H1 (cell line): Measurements from ENCODE around the gene USP10. TPM values are rescaled to one million over a fixed set of nuclear protein-coding genes. Genes with fewer than 3 reads are reported as not detected.

Experiments used
- CTCF ChIA-PET: fragments of 300-600 bp; sonication (Branson Sonifier 250); formaldehyde crosslinking; loops from one replicate; lab custom pipeline; 2021; ENCODE audit not compliant: partially characterized antibody; lab: Charles Lee
- POLR2A ChIA-PET: fragments of 300-600 bp; sonication (Branson Sonifier 250); formaldehyde crosslinking; loops from one replicate; lab custom pipeline; 2021; ENCODE audit warnings: inconsistent platforms; ENCODE audit not compliant: partially characterized antibody; lab: Charles Lee
- DNase-seq, 2 experiments: peaks; one replicate each; pipeline versions ENCODE4 v3.0.0 to v3.0.0-alpha.2; 2010 to 2022; ENCODE audit warnings: low spot score in 2 of 2, low read depth in 1 of 2, mixed read lengths in 1 of 2
- FAIRE-seq: peaks from 2 replicates; lab custom pipeline; 2011; peaks lifted over from hg19 to GRCh38; lab: Jason Lieb, UNC
- H2AFZ ChIP-seq: 2 replicates; pipeline ENCODE4 v1.8.1; 2012; ENCODE audit warnings: low read length, inconsistent platforms
- H2AK5ac ChIP-seq: 2 replicates; pipeline ENCODE4 v1.6.1; 2013; ENCODE audit warnings: low read depth, low read length
- H2BK120ac ChIP-seq: replicated peaks from 2 replicates; pipeline ENCODE3; 2013; ENCODE audit warnings: low read depth, low read length, inconsistent platforms
- H2BK12ac ChIP-seq: 2 replicates; pipeline ENCODE4 v1.6.1; 2013; ENCODE audit warnings: low read depth, low read length
- H2BK15ac ChIP-seq: 2 replicates; pipeline ENCODE4 v1.6.1; 2013; ENCODE audit warnings: low read length
- H2BK20ac ChIP-seq: 2 replicates; pipeline ENCODE4 v1.6.1; 2013; ENCODE audit warnings: low read length
- H2BK5ac ChIP-seq: 2 replicates; pipeline ENCODE4 v1.6.1; 2013; ENCODE audit warnings: low read depth, low read length
- H3K14ac ChIP-seq: 2 replicates; pipeline ENCODE4 v1.6.1; 2013; ENCODE audit warnings: inconsistent platforms; ENCODE audit not compliant: insufficient read length
- H3K18ac ChIP-seq: 2 replicates; pipeline ENCODE4 v1.6.1; 2013; ENCODE audit warnings: low read length; ENCODE audit errors: extremely low read depth
- H3K23ac ChIP-seq: 2 replicates; pipeline ENCODE4 v1.6.1; 2013; ENCODE audit warnings: inconsistent platforms; ENCODE audit not compliant: insufficient read length
- H3K23me2 ChIP-seq: 2 replicates; pipeline ENCODE4 v1.6.1; 2013; ENCODE audit warnings: low read depth, low read length
- H3K27ac ChIP-seq: 2 replicates; pipeline ENCODE4 v1.6.1; 2011; ENCODE audit warnings: low read depth, low read length, inconsistent platforms
- H3K27me3 ChIP-seq, 4 experiments: replicated peaks in 1 of 4; 1 replicate in 1 of 4; 2 replicates in 3 of 4; pipeline versions ENCODE4 v1.6.1 to v1.8.1; 2011 to 2013; ENCODE audit warnings: low read length in 3 of 4, mild to moderate bottlenecking in 3 of 4, inconsistent platforms in 2 of 4, mixed read lengths in 2 of 4, moderate library complexity in 1 of 4; ENCODE audit not compliant: control insufficient read depth in 3 of 4, insufficient read depth in 3 of 4; ENCODE audit errors: extremely low read depth in 1 of 4
- H3K36me3 ChIP-seq, 4 experiments: 2 replicates each; pipeline versions ENCODE4 v1.6.1 to v1.8.1; 2011 to 2013; ENCODE audit warnings: mild to moderate bottlenecking in 4 of 4, low read length in 3 of 4, moderate library complexity in 2 of 4, control low read depth in 1 of 4, inconsistent platforms in 1 of 4; ENCODE audit not compliant: insufficient read depth in 4 of 4, control insufficient read depth in 2 of 4
- H3K4ac ChIP-seq: replicated peaks from 2 replicates; pipeline ENCODE3; 2013; ENCODE audit warnings: low read length, low read depth, mixed read lengths, inconsistent platforms; ENCODE audit not compliant: insufficient read length
- H3K4me1 ChIP-seq, 4 experiments: replicated peaks in 1 of 4; 1 replicate in 1 of 4; 2 replicates in 3 of 4; pipeline versions ENCODE4 v1.6.1 to v1.8.1; 2011 to 2013; ENCODE audit warnings: low read length in 3 of 4, inconsistent platforms in 2 of 4, mixed read lengths in 1 of 4; ENCODE audit not compliant: insufficient read depth in 4 of 4, control insufficient read depth in 3 of 4
- H3K4me2 ChIP-seq, 2 experiments: 2 replicates each; pipeline versions ENCODE4 v1.6.1 to v1.8.1; 2011 to 2013; ENCODE audit warnings: low read depth in 2 of 2, low read length in 2 of 2, control low read depth in 1 of 2, inconsistent platforms in 1 of 2, mild to moderate bottlenecking in 1 of 2; ENCODE audit not compliant: insufficient read depth in 1 of 2
- H3K4me3 ChIP-seq, 4 experiments: fragments of 200-600, 300-600 bp in 1 of 4; sonication (generic), shearing (Covaris generic), sonication (Bioruptor Twin) in 1 of 4; 2 replicates each; pipeline versions ENCODE4 v1.5.1 to v1.8.1; 2011 to 2016; ENCODE audit warnings: low read length in 4 of 4, low read depth in 3 of 4, control low read depth in 2 of 4, inconsistent platforms in 2 of 4, mild to moderate bottlenecking in 2 of 4, mixed read lengths in 1 of 4, moderate library complexity in 1 of 4; ENCODE audit not compliant: insufficient read depth in 2 of 4; ENCODE audit errors: extremely low read depth in 1 of 4
- H3K56ac ChIP-seq: replicated peaks from 2 replicates; pipeline ENCODE3; 2013; ENCODE audit warnings: low read depth, mild to moderate bottlenecking, mixed read lengths, low read length, inconsistent platforms; ENCODE audit not compliant: insufficient read length
- H3K79me1 ChIP-seq: 2 replicates; pipeline ENCODE4 v1.6.1; 2013; ENCODE audit warnings: low read depth, low read length, control low read depth
- H3K79me2 ChIP-seq, 2 experiments: 2 replicates each; pipeline versions ENCODE4 v1.6.1 to v1.8.1; 2012 to 2013; ENCODE audit warnings: low read length in 2 of 2, mild to moderate bottlenecking in 2 of 2, inconsistent platforms in 1 of 2; ENCODE audit not compliant: insufficient read depth in 2 of 2, control insufficient read depth in 1 of 2
- H3K9ac ChIP-seq, 4 experiments: replicated peaks in 1 of 4; 1 replicate in 1 of 4; 2 replicates in 3 of 4; pipeline versions ENCODE4 v1.6.1 to v1.8.1; 2011 to 2013; ENCODE audit warnings: low read depth in 3 of 4, low read length in 3 of 4, control low read depth in 2 of 4, mild to moderate bottlenecking in 2 of 4, moderate library complexity in 2 of 4, inconsistent platforms in 1 of 4; ENCODE audit errors: extremely low read depth in 1 of 4
- H3K9me3 ChIP-seq, 2 experiments: 2 replicates each; pipeline versions ENCODE4 v1.6.1 to v1.8.1; 2012 to 2013; ENCODE audit warnings: mild to moderate bottlenecking in 2 of 2, moderate library complexity in 2 of 2, control low read depth in 1 of 2, inconsistent platforms in 1 of 2, low read depth in 1 of 2, low read length in 1 of 2, mixed read lengths in 1 of 2; ENCODE audit not compliant: insufficient read depth in 2 of 2
- H4K20me1 ChIP-seq, 2 experiments: replicated peaks in 1 of 2; 2 replicates each; pipeline versions ENCODE3 to v1.8.1; 2011 to 2013; ENCODE audit warnings: inconsistent platforms in 2 of 2, low read length in 2 of 2, mild to moderate bottlenecking in 1 of 2; ENCODE audit not compliant: insufficient read depth in 2 of 2, control insufficient read depth in 1 of 2
- H4K5ac ChIP-seq: 2 replicates; pipeline ENCODE4 v1.6.1; 2013; ENCODE audit warnings: low read length, low read depth, mixed read lengths, inconsistent platforms; ENCODE audit not compliant: insufficient read length
- H4K8ac ChIP-seq: 2 replicates; pipeline ENCODE4 v1.8.0; 2013; ENCODE audit warnings: mild to moderate bottlenecking, moderate library complexity, low read length, inconsistent platforms; ENCODE audit not compliant: insufficient read depth; ENCODE audit errors: extremely low read depth
- H4K91ac ChIP-seq: replicated peaks from 2 replicates; pipeline ENCODE3; 2013; ENCODE audit warnings: low read length, mixed read lengths, inconsistent platforms; ENCODE audit not compliant: insufficient read length
- ATF2 ChIP-seq: IDR thresholded peaks from 2 replicates; pipeline ENCODE4 v1.6.1; 2012; ENCODE audit warnings: low read length, inconsistent platforms
- CEBPB ChIP-seq: IDR thresholded peaks from 2 replicates; pipeline ENCODE4 v1.6.1; 2012; ENCODE audit warnings: low read depth, low read length
- CHD1 ChIP-seq: IDR thresholded peaks from 2 replicates; pipeline ENCODE4 v1.6.1; 2012; ENCODE audit warnings: low read depth, low read length, improper control_type of control experiment
- EP300 ChIP-seq, 2 experiments: IDR thresholded peaks; 1 replicate in 1 of 2; 2 replicates in 1 of 2; pipeline ENCODE4 v1.6.1; 2011 to 2012; ENCODE audit warnings: low read depth in 2 of 2, low read length in 2 of 2, mild to moderate bottlenecking in 2 of 2, borderline replicate concordance in 1 of 2, inconsistent platforms in 1 of 2, moderate library complexity in 1 of 2
- GABPA ChIP-seq: IDR thresholded peaks from 2 replicates; pipeline ENCODE4 v1.6.1; 2011; ENCODE audit warnings: mild to moderate bottlenecking, low read length, moderate library complexity, borderline replicate concordance; ENCODE audit not compliant: insufficient read depth
- MAFK ChIP-seq: IDR thresholded peaks from 2 replicates; pipeline ENCODE4 v1.6.1; 2012; ENCODE audit warnings: low read depth, mild to moderate bottlenecking, improper control_type of control experiment, low read length
- POLR2A ChIP-seq, 2 experiments: IDR thresholded peaks; 1 replicate in 1 of 2; 2 replicates in 1 of 2; pipeline ENCODE4 v1.6.1; 2011; ENCODE audit warnings: low read depth in 2 of 2, low read length in 2 of 2, mild to moderate bottlenecking in 2 of 2; ENCODE audit errors: control extremely low read depth in 1 of 2
- TAF1 ChIP-seq: IDR thresholded peaks from 2 replicates; pipeline ENCODE4 v1.6.1; 2011; ENCODE audit warnings: mild to moderate bottlenecking, low read depth, low read length
- USF2 ChIP-seq: IDR thresholded peaks from 2 replicates; pipeline ENCODE4 v1.6.1; 2011; ENCODE audit warnings: low read length, improper control_type of control experiment
- YY1 ChIP-seq: IDR thresholded peaks from 2 replicates; pipeline ENCODE4 v1.6.1; 2011; ENCODE audit warnings: low read depth, mild to moderate bottlenecking, low read length
- WGBS, 2 experiments: shearing (Covaris generic) in 1 of 2; methylation state at CpG; one replicate each; pipeline versions ENCODE4 v1.1.6 to v1.1.7; 2013 to 2015; ENCODE audit warnings: low lambda C conversion rate in 2 of 2, mixed read lengths in 2 of 2, inconsistent platforms in 1 of 2, low coverage in 1 of 2, missing lambda C conversion rate in 1 of 2; ENCODE audit not compliant: insufficient replicate concordance in 2 of 2, insufficient coverage in 1 of 2, insufficient read length in 1 of 2; ENCODE audit errors: extremely low coverage in 1 of 2, missing lambda C conversion rate in 1 of 2; 5-methylcytosine and 5-hydroxymethylcytosine counted together
- polyA plus RNA-seq, 7 experiments: library from polyadenylated mRNA; depleted of rRNA in 3 of 7; stranded (reverse) in 5 of 7; unstranded in 2 of 7; fragments of >200 nt in 5 of 7; fragments of 200-250 nt in 2 of 7; gene quantifications; 1 replicate in 5 of 7; 2 replicates in 1 of 7; 4 replicates in 1 of 7; pipeline versions ENCODE4 v1.2.1 to v1.2.3, GENCODE V29; 2011 to 2013; ENCODE audit warnings: missing spikeins in 2 of 7, mixed read lengths in 2 of 7
- total RNA-seq: library from RNA; stranded (reverse); fragmentation: NEBNext Ultra II Directional; extraction: Animal tissue kit (Norgen Biotek cat#: 25700); gene quantifications from 2 replicates; pipeline ENCODE4 v1.2.1, GENCODE V29; 2021

The USP10 gene
- total and polyA plus RNA-seq, 2 of the 8 experiments (the other 6 are each of a cell fraction or from before 2014, with no cell fraction given), result 171 to 195 TPM

DNA sequence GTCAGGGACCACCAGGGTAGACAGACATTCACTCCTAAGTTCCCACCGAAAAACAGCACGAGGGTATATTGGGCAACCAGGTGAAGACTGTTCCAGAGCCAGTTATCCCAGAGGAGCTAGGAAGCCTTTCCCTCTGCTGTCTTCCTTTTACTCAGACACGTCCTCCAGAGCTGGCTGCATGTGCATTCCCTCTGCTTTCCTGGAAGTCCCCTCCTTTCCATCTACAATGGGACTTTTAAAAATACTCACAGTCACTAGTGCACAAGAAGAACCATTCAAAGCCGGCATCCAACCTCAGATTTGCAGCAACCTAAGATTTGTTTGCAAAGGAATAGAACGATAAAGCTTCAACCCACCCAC lies 87.4 kb downstream of the USP10 start:
- Histone ChIP-seq H2BK5ac (no peak overlapping the region), H3K56ac (no peak overlapping the region), H3K9ac (no peak overlapping the region), H3K36me3 (no peaks in the 10 kb centered on the region), H3K4me1 (no peaks in the 10 kb centered on the region), H4K20me1 (no peaks in the 10 kb centered on the region), H3K27ac (no peak overlapping the region), H2AFZ (no peak overlapping the region), H3K4ac (no peak overlapping the region), H3K4me2 (no peak overlapping the region), H2BK20ac (no peak overlapping the region), H3K79me2 (no peaks in the 10 kb centered on the region), H3K23me2 (no peaks in the 10 kb centered on the region), H3K23ac (no peak overlapping the region), H3K9me3 (no peaks in the 10 kb centered on the region), H3K14ac (no peak overlapping the region), H3K79me1 (0 out of 2 replicates have a peak, but pooled peaks cover 2% of the 10 kb centered on the region), H3K4me3 (no peak overlapping the region), H3K27me3 (no peaks in the 10 kb centered on the region), H4K8ac (no peak overlapping the region), H2AK5ac (no peak overlapping the region), H2BK12ac (no peak overlapping the region), H2BK15ac (no peak overlapping the region), H4K5ac (no peak overlapping the region), H2BK120ac (no peak overlapping the region), H3K18ac (no peak overlapping the region), H4K91ac (no peak overlapping the region)
- no peak for DNase-seq
- TF ChIP-seq GABPA, result no peak
- TF ChIP-seq YY1, result no peak
- no peak for TF ChIP-seq POLR2A (IDR thresholded peaks at IDR 0.05; ENCODE audit: control extremely low read depth in 1 of 2, low read depth in 2 of 2, low read length in 2 of 2)
- TF ChIP-seq TAF1, result no peak
- no peak for TF ChIP-seq CHD1
- TF ChIP-seq CEBPB, result no peak
- no peak for TF ChIP-seq ATF2
- no peak for TF ChIP-seq MAFK
- TF ChIP-seq EP300 (IDR thresholded peaks at IDR 0.05; ENCODE audit: borderline replicate concordance in 1 of 2, low read depth in 2 of 2, low read length in 2 of 2), result no peak
- no peak for TF ChIP-seq USF2
- 90% methylated on average over 5 of the region's 5 CpGs; no CpG with 5 or more reads in 1 of the 2 experiments for WGBS, 2 experiments
- POLR2A ChIA-PET, result no interaction called here
- FAIRE-seq, result no peak
- CTCF ChIA-PET, result interaction anchor here (0.6 to 1.5 kb wide), 6 partner anchors 10 to 165 kb away, joined by 3 to 7 read pairs (median 3); no protein-coding TSS in a partner anchor
